Measurements from ENCODE around the gene VPS37D. TPM values are rescaled to one million over a fixed set of nuclear protein-coding genes. Genes with fewer than 3 reads are reported as not detected.
A peak's percentile ranks its signal among the peaks of the same experiment; 100 is the strongest.

The VPS37D gene
- total and polyA plus RNA-seq, 2 experiments from 2014 or later = 5.6 to 9.5 TPM

DNA sequence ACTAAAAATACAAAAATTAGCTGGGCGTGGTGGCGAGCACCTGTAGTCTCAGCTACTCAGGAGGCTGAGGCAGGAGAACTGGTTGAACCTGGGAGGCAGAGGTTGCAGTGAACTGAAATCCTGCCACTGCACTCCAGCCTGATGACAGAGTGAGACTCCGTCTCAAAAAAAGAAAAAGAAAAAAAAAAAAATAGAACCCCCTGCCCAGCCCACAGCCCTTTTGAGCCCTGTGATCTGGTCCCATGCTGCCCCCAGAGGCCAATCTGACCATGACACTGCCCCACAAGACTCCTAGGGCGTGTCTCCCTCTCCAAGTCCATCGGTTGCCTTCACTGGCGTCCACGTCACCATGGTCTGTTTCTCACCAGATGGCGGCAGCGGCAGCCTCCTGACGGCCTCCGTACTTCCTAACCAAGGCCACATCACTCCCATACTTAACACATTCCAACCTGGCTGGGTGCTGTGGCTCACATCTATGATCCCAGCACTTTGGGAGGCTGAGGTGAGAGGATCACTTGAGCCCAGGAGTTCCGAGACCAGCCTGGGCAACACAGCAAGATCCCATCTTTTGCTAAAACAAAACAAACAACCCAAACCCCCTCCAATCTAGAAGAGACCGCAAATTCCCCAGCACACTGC lies 33.8 kb downstream of the VPS37D start:
- H3K4me2 ChIP-seq = no peak overlapping the region

DNA sequence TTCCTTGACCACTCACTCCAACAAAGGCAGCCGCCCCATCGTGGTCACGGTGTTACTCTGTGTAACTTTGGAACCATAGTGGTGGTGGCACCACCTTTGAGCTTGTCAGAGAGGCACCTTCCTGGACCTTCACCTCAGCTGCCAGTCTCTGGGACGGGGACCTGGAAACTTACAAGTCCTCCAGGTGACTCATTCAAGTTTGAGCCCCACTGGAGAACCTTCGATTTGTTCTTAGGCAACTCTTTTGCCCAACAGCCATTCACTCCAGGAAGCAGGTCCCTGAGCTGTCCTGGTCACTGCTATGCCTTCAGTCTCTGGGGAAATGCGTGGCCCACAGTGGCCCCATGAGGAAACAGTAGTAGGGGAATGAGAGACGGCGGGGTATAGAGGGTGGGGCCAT lies 34.6 kb downstream of the VPS37D start:
- no peak overlapping the region for H3K4me2 ChIP-seq
- no peak overlapping the region for H2AFZ ChIP-seq
- H3K9me2 ChIP-seq (replicated peaks; ENCODE audit: insufficient read depth) = no peaks in the 10 kb centered on the region
- no peaks in the 10 kb centered on the region for H3K36me3 ChIP-seq (replicated peaks; ENCODE audit: insufficient read depth, low read depth)
- H3K9me3 ChIP-seq (ENCODE audit: low read depth) = no peaks in the 10 kb centered on the region
- TF ChIP-seq, protein P1, sequence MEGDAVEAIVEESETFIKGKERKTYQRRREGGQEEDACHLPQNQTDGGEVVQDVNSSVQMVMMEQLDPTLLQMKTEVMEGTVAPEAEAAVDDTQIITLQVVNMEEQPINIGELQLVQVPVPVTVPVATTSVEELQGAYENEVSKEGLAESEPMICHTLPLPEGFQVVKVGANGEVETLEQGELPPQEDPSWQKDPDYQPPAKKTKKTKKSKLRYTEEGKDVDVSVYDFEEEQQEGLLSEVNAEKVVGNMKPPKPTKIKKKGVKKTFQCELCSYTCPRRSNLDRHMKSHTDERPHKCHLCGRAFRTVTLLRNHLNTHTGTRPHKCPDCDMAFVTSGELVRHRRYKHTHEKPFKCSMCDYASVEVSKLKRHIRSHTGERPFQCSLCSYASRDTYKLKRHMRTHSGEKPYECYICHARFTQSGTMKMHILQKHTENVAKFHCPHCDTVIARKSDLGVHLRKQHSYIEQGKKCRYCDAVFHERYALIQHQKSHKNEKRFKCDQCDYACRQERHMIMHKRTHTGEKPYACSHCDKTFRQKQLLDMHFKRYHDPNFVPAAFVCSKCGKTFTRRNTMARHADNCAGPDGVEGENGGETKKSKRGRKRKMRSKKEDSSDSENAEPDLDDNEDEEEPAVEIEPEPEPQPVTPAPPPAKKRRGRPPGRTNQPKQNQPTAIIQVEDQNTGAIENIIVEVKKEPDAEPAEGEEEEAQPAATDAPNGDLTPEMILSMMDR (IDR thresholded peaks at IDR 0.05; ENCODE audit: poor library complexity) = no peak
- TF ChIP-seq EZH2 (IDR thresholded peaks at IDR 0.05; ENCODE audit: borderline replicate concordance) (no peak), EZH2phosphoT487 (IDR thresholded peaks at IDR 0.05; ENCODE audit: low read depth, severe bottlenecking, unreplicated experiment) (no peak)
- H3K4me3 ChIP-seq = no peak overlapping the region
- peak overlapping the region; percentile 43 for H3K27ac ChIP-seq
- H3K27me3 ChIP-seq = no peaks in the 10 kb centered on the region
- peaks cover 8% of the 10 kb centered on the region for H3K4me1 ChIP-seq (ENCODE audit: insufficient read depth)
- H4K20me1 ChIP-seq (ENCODE audit: insufficient read depth, poor library complexity, severe bottlenecking) = no peaks in the 10 kb centered on the region
- H3K79me2 ChIP-seq = no peaks in the 10 kb centered on the region
- WGBS (ENCODE audit: low lambda C conversion rate, missing lambda C conversion rate) = 91% methylated on average over 8 of the region's 8 CpGs
- DNase-seq (ENCODE audit: low spot score) = peak; percentile 39

More for the DNA sequence above, 33.8 kb downstream of the VPS37D start:
- Histone ChIP-seq H3K9me3 (ENCODE audit: low read depth) (no peaks in the 10 kb centered on the region), H2AFZ (no peak overlapping the region), H3K36me3 (replicated peaks; ENCODE audit: insufficient read depth, low read depth) (no peaks in the 10 kb centered on the region), H4K20me1 (ENCODE audit: insufficient read depth, poor library complexity, severe bottlenecking) (no peaks in the 10 kb centered on the region), H3K27me3 (no peaks in the 10 kb centered on the region), H3K79me2 (no peaks in the 10 kb centered on the region), H3K4me1 (ENCODE audit: insufficient read depth) (peaks cover 8% of the 10 kb centered on the region), H3K4me3 (no peak overlapping the region), H3K27ac (peak overlapping the region; percentile 38), H3K9me2 (replicated peaks; ENCODE audit: insufficient read depth) (no peaks in the 10 kb centered on the region)
- DNase-seq (ENCODE audit: low spot score) = peak; percentile 73
- TF ChIP-seq EZH2 (IDR thresholded peaks at IDR 0.05; ENCODE audit: borderline replicate concordance) (no peak), EZH2phosphoT487 (IDR thresholded peaks at IDR 0.05; ENCODE audit: low read depth, severe bottlenecking, unreplicated experiment) (no peak)
- TF ChIP-seq, protein P1 (IDR thresholded peaks at IDR 0.05; ENCODE audit: poor library complexity) = peak; percentile 47
- WGBS (ENCODE audit: low lambda C conversion rate, missing lambda C conversion rate) = 72% methylated on average over 13 of the region's 13 CpGs

DNA sequence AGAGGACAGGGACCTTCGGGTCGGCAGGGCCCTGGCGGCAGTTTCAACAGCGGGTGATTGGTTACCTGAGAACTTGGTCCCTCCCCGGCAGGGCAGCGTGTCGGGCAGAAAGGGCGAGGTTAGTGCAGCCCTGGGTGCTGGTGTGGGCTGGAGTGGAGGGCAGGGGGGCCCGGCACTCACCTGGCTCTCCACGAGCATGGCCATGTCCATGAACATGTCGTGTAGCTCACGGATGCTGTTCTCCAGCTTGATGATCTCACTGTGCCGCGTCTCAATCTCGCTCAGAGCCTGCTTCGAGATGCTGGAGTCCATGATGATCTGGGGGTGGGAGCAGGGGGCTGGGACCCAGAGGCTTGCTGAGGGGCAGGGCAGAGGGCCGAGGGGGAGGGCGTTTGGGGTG lies 35.0 kb downstream of the VPS37D start:
- Histone ChIP-seq H3K27me3 (no peaks in the 10 kb centered on the region), H4K20me1 (ENCODE audit: insufficient read depth, poor library complexity, severe bottlenecking) (no peaks in the 10 kb centered on the region), H2AFZ (no peak overlapping the region), H3K4me2 (no peak overlapping the region), H3K9me3 (ENCODE audit: low read depth) (no peaks in the 10 kb centered on the region), H3K79me2 (no peaks in the 10 kb centered on the region), H3K4me3 (no peak overlapping the region), H3K36me3 (replicated peaks; ENCODE audit: insufficient read depth, low read depth) (no peaks in the 10 kb centered on the region), H3K27ac (peak overlapping the region; percentile 43), H3K4me1 (ENCODE audit: insufficient read depth) (peaks cover 8% of the 10 kb centered on the region), H3K9me2 (replicated peaks; ENCODE audit: insufficient read depth) (no peaks in the 10 kb centered on the region)
- no peak for DNase-seq (ENCODE audit: low spot score)
- WGBS (ENCODE audit: low lambda C conversion rate, missing lambda C conversion rate) = 95% methylated on average over 13 of the region's 18 CpGs
- TF ChIP-seq, protein P1 (IDR thresholded peaks at IDR 0.05; ENCODE audit: poor library complexity) = no peak
- TF ChIP-seq EZH2 (IDR thresholded peaks at IDR 0.05; ENCODE audit: borderline replicate concordance) (no peak), EZH2phosphoT487 (IDR thresholded peaks at IDR 0.05; ENCODE audit: low read depth, severe bottlenecking, unreplicated experiment) (no peak)
